Hepatocyte (in vitro differentiated cells): Measurements from ENCODE around the gene MAOB. TPM values are rescaled to one million over a fixed set of nuclear protein-coding genes. Genes with fewer than 3 reads are reported as not detected.

Experiments
- DNase-seq: peaks from one replicate; pipeline ENCODE4 v3.0.0-alpha.2; 2016; ENCODE audit warnings: low spot score
- H2AFZ ChIP-seq: fragments of 200-600 bp; sonication (generic); 2 replicates; pipeline ENCODE4 v1.6.0; 2016; ENCODE audit warnings: antibody characterized with exemption, mild to moderate bottlenecking
- H3K27ac ChIP-seq: fragments of 200-600 bp; sonication (generic); 2 replicates; pipeline ENCODE4 v1.5.1; 2016; ENCODE audit warnings: mild to moderate bottlenecking
- H3K27me3 ChIP-seq: fragments of 200-600 bp; sonication (generic); 2 replicates; pipeline ENCODE4 v1.6.1; 2016
- H3K36me3 ChIP-seq: fragments of 200-600 bp; sonication (generic); replicated peaks from 2 replicates; pipeline ENCODE4 v1.5.1; 2016; ENCODE audit warnings: low read depth; ENCODE audit not compliant: insufficient read depth
- H3K4me1 ChIP-seq: fragments of 200-600 bp; sonication (generic); 2 replicates; pipeline ENCODE4 v1.5.1; 2016; ENCODE audit warnings: mild to moderate bottlenecking, moderate library complexity; ENCODE audit not compliant: insufficient read depth
- H3K4me2 ChIP-seq: fragments of 200-600 bp; sonication (generic); 2 replicates; pipeline ENCODE4 v1.6.0; 2016
- H3K4me3 ChIP-seq: fragments of 200-600 bp; sonication (generic); 2 replicates; pipeline ENCODE4 v1.5.1; 2016; ENCODE audit warnings: mild to moderate bottlenecking
- H3K79me2 ChIP-seq: fragments of 200-600 bp; sonication (generic); 2 replicates; pipeline ENCODE4 v1.6.0; 2017; ENCODE audit warnings: mild to moderate bottlenecking
- H3K9me2 ChIP-seq: fragments of 200-600 bp; sonication (generic); replicated peaks from 2 replicates; pipeline ENCODE4 v1.6.0; 2017; ENCODE audit warnings: mild to moderate bottlenecking; ENCODE audit not compliant: insufficient read depth
- H3K9me3 ChIP-seq: fragments of 200-600 bp; sonication (generic); 2 replicates; pipeline ENCODE4 v1.5.1; 2016; ENCODE audit warnings: low read depth, mild to moderate bottlenecking
- H4K20me1 ChIP-seq: fragments of 200-600 bp; sonication (generic); 2 replicates; pipeline ENCODE4 v1.6.0; 2016; ENCODE audit warnings: mild to moderate bottlenecking; ENCODE audit not compliant: insufficient read depth, poor library complexity, severe bottlenecking
- EZH2 ChIP-seq: fragments of 200-600 bp; sonication (generic); IDR thresholded peaks from 2 replicates; pipeline ENCODE4 v1.6.1; 2016; ENCODE audit warnings: antibody characterized with exemption, mild to moderate bottlenecking, borderline replicate concordance
- EZH2phosphoT487 ChIP-seq: fragments of 200-600 bp; sonication (generic); IDR thresholded peaks from one replicate; pipeline ENCODE4 v1.6.1; 2018; ENCODE audit warnings: antibody characterized with exemption, mild to moderate bottlenecking, low read depth, moderate library complexity; ENCODE audit not compliant: unreplicated experiment, severe bottlenecking
- WGBS: methylation state at CpG from one replicate; pipeline ENCODE4 v1.1.6; 2016; ENCODE audit warnings: low lambda C conversion rate; ENCODE audit errors: missing lambda C conversion rate; 5-methylcytosine and 5-hydroxymethylcytosine counted together
- polyA plus RNA-seq: library from polyadenylated mRNA; unstranded; fragments of >200 nt; fragmentation: Nextera tagmentation; extraction: Ambion mirVana; gene quantifications from 2 replicates; pipeline ENCODE4 v1.2.1, GENCODE V29; 2016
- total RNA-seq: library from RNA; depleted of rRNA; stranded (reverse); fragments of >200 nt; gene quantifications from 2 replicates; pipeline ENCODE4 v1.2.3, GENCODE V29; 2014
- TF ChIP-seq, protein P1 (sequence below): fragments of 200-600 bp; sonication (generic); IDR thresholded peaks from 2 replicates; pipeline ENCODE4 v1.5.1; 2016; ENCODE audit warnings: antibody characterized with exemption, mild to moderate bottlenecking; ENCODE audit not compliant: poor library complexity

MAOB gene
- total and polyA plus RNA-seq, 2 experiments from 2014 or later = 47.0 to 80.5 TPM

DNA sequence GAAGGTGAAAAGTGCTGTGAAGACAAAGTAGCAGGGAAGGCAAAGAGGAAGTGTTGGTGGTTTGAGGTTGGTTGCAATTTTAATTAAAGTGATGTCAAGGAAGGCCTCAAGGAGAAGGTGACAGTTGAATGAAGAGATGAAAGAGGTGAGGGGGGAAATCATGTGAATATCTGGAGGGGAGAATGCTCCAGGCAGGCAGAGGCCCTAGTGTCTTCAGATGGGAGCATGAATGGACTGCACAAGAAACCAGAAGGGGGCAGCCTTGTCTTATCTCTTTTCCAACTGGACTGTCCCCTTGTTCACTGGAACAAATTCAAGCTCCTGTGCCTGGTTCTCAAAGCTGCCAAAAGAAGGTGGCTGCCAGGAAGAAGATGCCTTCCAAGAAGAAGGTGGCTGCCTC lies 68.4 kb downstream of the MAOB start:
- H3K36me3 ChIP-seq = no peaks in the 10 kb centered on the region
- H3K27ac ChIP-seq = peak overlapping the region; percentile 68
- no peak overlapping the region for H2AFZ ChIP-seq
- H3K9me3 ChIP-seq = no peaks in the 10 kb centered on the region
- H4K20me1 ChIP-seq = no peaks in the 10 kb centered on the region
- no peak overlapping the region for H3K4me2 ChIP-seq
- TF ChIP-seq EZH2phosphoT487 (no peak), EZH2 (no peak)
- TF ChIP-seq, protein P1, sequence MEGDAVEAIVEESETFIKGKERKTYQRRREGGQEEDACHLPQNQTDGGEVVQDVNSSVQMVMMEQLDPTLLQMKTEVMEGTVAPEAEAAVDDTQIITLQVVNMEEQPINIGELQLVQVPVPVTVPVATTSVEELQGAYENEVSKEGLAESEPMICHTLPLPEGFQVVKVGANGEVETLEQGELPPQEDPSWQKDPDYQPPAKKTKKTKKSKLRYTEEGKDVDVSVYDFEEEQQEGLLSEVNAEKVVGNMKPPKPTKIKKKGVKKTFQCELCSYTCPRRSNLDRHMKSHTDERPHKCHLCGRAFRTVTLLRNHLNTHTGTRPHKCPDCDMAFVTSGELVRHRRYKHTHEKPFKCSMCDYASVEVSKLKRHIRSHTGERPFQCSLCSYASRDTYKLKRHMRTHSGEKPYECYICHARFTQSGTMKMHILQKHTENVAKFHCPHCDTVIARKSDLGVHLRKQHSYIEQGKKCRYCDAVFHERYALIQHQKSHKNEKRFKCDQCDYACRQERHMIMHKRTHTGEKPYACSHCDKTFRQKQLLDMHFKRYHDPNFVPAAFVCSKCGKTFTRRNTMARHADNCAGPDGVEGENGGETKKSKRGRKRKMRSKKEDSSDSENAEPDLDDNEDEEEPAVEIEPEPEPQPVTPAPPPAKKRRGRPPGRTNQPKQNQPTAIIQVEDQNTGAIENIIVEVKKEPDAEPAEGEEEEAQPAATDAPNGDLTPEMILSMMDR = no peak
- DNase-seq = no peak
- H3K4me1 ChIP-seq = peaks cover 6% of the 10 kb centered on the region
- H3K27me3 ChIP-seq = no peaks in the 10 kb centered on the region
- no peak overlapping the region for H3K4me3 ChIP-seq
- no peaks in the 10 kb centered on the region for H3K79me2 ChIP-seq
- no peaks in the 10 kb centered on the region for H3K9me2 ChIP-seq

DNA sequence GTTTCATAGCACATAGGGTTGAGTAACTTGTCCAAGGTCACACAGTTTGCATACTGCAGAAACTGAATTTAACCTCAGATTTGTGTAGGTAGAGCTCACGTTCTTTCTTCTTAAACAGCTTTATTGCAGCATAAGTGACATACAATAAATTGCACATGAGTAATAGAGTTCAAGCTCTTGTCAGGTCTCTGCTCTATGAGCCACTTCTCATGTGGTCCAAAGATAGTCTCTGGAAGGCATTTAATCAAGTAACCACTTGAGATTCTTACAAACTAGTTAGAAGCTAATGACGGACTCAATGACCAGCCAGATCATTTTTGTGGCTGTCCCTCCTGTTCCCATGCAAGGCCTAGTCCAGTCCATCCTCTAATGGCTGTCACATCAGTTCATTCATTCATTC lies 68.9 kb downstream of the MAOB start:
- Histone ChIP-seq H3K36me3 (no peaks in the 10 kb centered on the region), H3K27ac (peak overlapping the region; percentile 68), H3K27me3 (no peaks in the 10 kb centered on the region), H3K4me3 (no peak overlapping the region), H3K9me3 (no peaks in the 10 kb centered on the region), H2AFZ (no peak overlapping the region), H3K9me2 (no peaks in the 10 kb centered on the region), H3K79me2 (no peaks in the 10 kb centered on the region), H4K20me1 (no peaks in the 10 kb centered on the region), H3K4me2 (no peak overlapping the region), H3K4me1 (peaks cover 6% of the 10 kb centered on the region)
- DNase-seq = peak; percentile 7
- 64% methylated on average over 2 of the region's 2 CpGs for WGBS
- TF ChIP-seq EZH2 = no peak
- TF ChIP-seq EZH2phosphoT487 = no peak
- TF ChIP-seq, protein P1 = no peak

DNA sequence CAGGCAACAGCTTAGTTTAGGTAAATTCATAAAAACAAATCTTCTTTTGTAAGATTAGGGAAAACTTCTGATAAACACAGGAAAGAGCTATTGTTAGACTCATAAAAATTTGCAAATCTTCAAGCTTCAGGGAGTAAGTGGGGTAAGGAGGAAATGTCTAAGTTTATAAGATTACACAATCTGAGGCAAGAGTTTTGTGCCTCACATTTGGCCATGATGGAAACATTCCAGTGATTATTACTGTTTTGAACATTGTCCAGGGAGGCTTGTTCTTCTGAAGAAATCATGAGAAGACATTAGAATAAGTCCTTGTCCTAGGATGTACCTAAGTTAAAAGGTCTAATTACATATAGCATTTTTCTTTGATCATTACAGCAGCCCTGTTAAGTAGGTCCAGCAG lies 72.8 kb downstream of the MAOB start:
- no peak overlapping the region for H3K4me2 ChIP-seq
- peaks cover 6% of the 10 kb centered on the region for H3K4me1 ChIP-seq
- no peaks in the 10 kb centered on the region for H3K9me2 ChIP-seq
- no peak for DNase-seq
- H3K27me3 ChIP-seq = no peaks in the 10 kb centered on the region
- H4K20me1 ChIP-seq = no peaks in the 10 kb centered on the region
- no peaks in the 10 kb centered on the region for H3K9me3 ChIP-seq
- H3K36me3 ChIP-seq = no peaks in the 10 kb centered on the region
- no peak overlapping the region for H2AFZ ChIP-seq
- H3K27ac ChIP-seq = peak overlapping the region; percentile 16
- no peaks in the 10 kb centered on the region for H3K79me2 ChIP-seq
- TF ChIP-seq EZH2 = no peak
- TF ChIP-seq, protein P1 = no peak
- TF ChIP-seq EZH2phosphoT487 = no peak
- no peak overlapping the region for H3K4me3 ChIP-seq

DNA sequence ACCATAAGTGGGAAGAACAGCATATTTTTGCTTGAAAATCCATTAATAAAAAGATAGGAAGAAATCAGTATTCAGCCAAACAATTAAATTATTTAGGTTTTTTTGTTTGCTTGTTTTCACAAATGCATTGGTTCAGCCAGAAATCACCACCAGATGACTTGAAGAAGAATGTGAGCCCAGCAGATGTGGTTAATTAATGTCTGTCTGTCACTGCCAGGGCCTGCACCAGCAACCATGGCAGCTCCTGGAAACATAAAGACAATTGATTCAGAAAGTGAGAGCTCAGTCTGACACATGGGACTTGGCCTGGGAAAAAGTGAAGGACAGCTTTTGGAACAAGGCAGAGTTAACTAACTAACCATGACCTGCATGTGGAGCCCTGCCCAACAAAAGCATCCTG lies 74.0 kb downstream of the MAOB start:
- TF ChIP-seq, protein P1 = no peak
- TF ChIP-seq EZH2phosphoT487 (no peak), EZH2 (no peak)
- DNase-seq = no peak
- Histone ChIP-seq H3K4me2 (no peak overlapping the region), H4K20me1 (no peaks in the 10 kb centered on the region), H3K79me2 (no peaks in the 10 kb centered on the region), H3K27me3 (no peaks in the 10 kb centered on the region), H3K9me3 (no peaks in the 10 kb centered on the region), H3K4me1 (peaks cover 6% of the 10 kb centered on the region), H2AFZ (no peak overlapping the region), H3K9me2 (no peaks in the 10 kb centered on the region), H3K36me3 (no peaks in the 10 kb centered on the region), H3K4me3 (no peak overlapping the region), H3K27ac (no peak overlapping the region)
